Brain microvascular endothelial cell (primary cell): ENCODE measurements around the gene DGCR2.

Experiments used
- DNase-seq: peaks from one replicate; pipeline ENCODE4 v3.0.0-alpha.2; 2020
- H3K27ac ChIP-seq: fragments of 250-450 bp; sonication (Bioruptor Pico); 2 replicates; pipeline ENCODE4 v1.5.1; 2020; ENCODE audit warnings: mild to moderate bottlenecking, moderate library complexity
- H3K27me3 ChIP-seq: fragments of 250-450 bp; sonication (Bioruptor Pico); replicated peaks from 2 replicates; pipeline ENCODE4 v1.5.1; 2020; ENCODE audit warnings: mild to moderate bottlenecking
- H3K36me3 ChIP-seq: fragments of 250-450 bp; sonication (Bioruptor Pico); replicated peaks from 2 replicates; pipeline ENCODE4 v1.5.1; 2020; ENCODE audit warnings: mild to moderate bottlenecking
- H3K4me3 ChIP-seq: 2 replicates; pipeline ENCODE4 v1.5.1; 2011; ENCODE audit warnings: low read depth, mild to moderate bottlenecking, control low read depth, low read length, moderate library complexity
- in situ Hi-C: cut with HindIII; loops from 2 replicates; pipeline ENCODE4 v1.10.0; 2017; ENCODE audit warnings: low sequenced_read_pairs, low pct_ligation_motif_present
- TF ChIP-seq, protein P1 (sequence below): IDR thresholded peaks from 2 replicates; pipeline ENCODE4 v1.5.1; 2011; ENCODE audit warnings: low read depth, mild to moderate bottlenecking, moderate library complexity, low read length, control low read depth, inconsistent platforms; ENCODE audit errors: missing control alignments

The DGCR2 gene, protein sequence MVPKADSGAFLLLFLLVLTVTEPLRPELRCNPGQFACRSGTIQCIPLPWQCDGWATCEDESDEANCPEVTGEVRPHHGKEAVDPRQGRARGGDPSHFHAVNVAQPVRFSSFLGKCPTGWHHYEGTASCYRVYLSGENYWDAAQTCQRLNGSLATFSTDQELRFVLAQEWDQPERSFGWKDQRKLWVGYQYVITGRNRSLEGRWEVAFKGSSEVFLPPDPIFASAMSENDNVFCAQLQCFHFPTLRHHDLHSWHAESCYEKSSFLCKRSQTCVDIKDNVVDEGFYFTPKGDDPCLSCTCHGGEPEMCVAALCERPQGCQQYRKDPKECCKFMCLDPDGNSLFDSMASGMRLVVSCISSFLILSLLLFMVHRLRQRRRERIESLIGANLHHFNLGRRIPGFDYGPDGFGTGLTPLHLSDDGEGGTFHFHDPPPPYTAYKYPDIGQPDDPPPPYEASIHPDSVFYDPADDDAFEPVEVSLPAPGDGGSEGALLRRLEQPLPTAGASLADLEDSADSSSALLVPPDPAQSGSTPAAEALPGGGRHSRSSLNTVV

DNA sequence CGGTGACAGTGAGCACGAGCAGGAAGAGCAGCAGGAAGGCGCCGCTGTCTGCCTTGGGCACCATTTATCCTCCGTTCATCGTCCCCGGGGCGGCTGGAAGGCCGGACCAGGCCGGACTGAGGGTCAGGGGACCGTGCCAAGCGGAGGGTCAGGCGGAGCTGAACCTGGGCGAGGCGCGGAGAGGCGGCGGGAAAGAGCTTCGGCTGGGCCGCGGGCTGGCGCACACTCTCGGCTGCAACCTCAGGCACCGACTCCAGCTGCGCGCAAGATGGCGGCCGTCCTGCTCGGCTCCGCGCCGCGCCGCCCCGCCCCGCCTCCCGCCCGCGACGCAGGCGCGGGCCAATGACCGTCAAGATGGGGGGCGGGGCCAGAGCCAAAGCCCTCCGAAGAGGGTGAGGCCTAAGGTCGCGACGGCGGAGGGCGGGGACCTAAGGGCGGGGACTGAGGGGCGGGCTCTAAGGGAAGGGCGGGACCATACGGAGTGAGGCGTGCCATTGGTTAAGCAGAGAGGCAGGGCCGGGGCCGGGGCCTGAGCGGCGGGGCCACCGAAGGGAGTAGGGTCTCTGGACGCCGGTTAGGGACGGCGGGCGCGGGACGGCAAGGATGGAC lies at the start of gene DGCR2:
DGCR2 (minus strand) TSS at position 270 of the 609 bp plus-strand sequence; CDS start at position 64, 206 bp downstream.
- TF ChIP-seq, protein P1, sequence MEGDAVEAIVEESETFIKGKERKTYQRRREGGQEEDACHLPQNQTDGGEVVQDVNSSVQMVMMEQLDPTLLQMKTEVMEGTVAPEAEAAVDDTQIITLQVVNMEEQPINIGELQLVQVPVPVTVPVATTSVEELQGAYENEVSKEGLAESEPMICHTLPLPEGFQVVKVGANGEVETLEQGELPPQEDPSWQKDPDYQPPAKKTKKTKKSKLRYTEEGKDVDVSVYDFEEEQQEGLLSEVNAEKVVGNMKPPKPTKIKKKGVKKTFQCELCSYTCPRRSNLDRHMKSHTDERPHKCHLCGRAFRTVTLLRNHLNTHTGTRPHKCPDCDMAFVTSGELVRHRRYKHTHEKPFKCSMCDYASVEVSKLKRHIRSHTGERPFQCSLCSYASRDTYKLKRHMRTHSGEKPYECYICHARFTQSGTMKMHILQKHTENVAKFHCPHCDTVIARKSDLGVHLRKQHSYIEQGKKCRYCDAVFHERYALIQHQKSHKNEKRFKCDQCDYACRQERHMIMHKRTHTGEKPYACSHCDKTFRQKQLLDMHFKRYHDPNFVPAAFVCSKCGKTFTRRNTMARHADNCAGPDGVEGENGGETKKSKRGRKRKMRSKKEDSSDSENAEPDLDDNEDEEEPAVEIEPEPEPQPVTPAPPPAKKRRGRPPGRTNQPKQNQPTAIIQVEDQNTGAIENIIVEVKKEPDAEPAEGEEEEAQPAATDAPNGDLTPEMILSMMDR: no peak
- H3K27ac ChIP-seq: peak within 1 kb of the TSS; percentile 56
- peaks cover 2% of the 10 kb centered on the region for H3K36me3 ChIP-seq
- H3K4me3 ChIP-seq: peak within 1 kb of the TSS; percentile 83
- in situ Hi-C loops: no loop called here
- H3K27me3 ChIP-seq: no peaks in the 10 kb centered on the region
- DNase-seq: peak; percentile 90

DNA sequence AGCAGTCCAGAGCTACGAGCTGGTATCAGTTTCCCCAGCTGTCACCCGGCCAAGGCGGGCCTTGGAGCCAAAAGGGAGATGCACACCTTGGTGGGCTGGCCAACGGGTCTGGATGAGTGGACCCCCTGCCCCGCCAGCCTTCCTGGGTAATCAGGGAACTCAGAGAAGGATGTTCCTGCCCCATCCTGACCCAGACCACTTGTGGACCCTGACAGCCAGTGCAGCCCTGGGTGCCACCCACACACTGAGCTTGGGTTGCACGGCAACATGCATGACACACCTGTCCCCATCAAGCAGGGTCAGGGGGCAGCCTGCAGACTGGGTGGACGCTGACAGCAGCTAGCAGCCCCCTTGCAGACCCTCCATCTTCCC lies 47.7 kb upstream of the DGCR2 start:
- H3K27ac ChIP-seq: no peak overlapping the region
- in situ Hi-C loops: no loop called here
- no peak for DNase-seq
- TF ChIP-seq, protein P1: no peak
- H3K4me3 ChIP-seq: peak overlapping the region; percentile 42
- H3K36me3 ChIP-seq: no peaks in the 10 kb centered on the region
- peaks cover 32% of the 10 kb centered on the region for H3K27me3 ChIP-seq

DNA sequence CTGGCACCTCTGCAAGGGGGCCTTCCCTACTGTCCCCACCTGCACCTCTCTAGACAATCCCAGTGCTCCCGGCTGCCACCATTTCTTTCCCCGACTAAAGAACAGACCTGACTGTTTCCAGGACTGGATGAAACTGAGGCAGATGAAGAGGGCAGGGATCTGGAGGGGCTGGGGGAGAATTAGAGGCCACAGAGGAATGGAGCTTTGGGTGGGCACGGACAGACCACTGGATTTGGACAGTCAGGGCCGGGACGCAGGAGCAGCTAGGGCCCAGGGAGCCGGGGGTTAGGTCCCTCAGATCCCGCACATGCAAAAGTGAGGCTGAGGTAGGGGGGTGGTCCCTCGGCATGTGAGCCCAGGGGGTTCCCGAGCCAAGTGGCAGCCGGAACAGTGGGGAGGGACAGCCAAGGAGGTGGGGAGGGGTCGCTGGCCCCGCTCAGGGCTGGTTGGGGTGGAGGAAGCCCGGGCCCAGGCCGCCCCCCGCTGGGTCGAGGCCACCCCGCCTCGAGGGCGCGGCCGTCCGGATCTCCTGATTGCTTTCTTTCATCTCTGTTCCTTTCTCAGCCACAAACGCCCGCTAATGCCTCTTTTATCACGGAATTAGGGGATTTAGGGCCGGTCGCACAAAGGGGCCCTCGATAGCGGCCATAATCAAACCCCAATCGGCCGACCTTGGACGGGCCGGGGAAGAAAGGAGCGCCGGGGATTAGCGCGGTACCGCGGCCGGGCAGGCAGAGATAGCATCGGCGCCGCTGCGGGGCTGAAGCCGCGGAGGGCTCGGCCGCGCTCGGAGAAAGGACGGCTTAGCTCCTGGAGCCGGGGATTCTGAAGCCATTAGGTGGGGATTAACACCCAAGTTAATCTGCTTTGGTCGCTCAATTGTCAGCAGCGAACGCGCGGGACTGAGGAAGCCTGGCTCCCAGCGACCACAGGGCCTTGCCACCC lies 47.1 kb upstream of the DGCR2 start:
- Histone ChIP-seq H3K36me3 (no peaks in the 10 kb centered on the region), H3K4me3 (peak overlapping the region; percentile 42), H3K27me3 (peaks cover 32% of the 10 kb centered on the region), H3K27ac (no peak overlapping the region)
- DNase-seq: no peak
- in situ Hi-C loops: no loop called here
- TF ChIP-seq, protein P1: no peak

DNA sequence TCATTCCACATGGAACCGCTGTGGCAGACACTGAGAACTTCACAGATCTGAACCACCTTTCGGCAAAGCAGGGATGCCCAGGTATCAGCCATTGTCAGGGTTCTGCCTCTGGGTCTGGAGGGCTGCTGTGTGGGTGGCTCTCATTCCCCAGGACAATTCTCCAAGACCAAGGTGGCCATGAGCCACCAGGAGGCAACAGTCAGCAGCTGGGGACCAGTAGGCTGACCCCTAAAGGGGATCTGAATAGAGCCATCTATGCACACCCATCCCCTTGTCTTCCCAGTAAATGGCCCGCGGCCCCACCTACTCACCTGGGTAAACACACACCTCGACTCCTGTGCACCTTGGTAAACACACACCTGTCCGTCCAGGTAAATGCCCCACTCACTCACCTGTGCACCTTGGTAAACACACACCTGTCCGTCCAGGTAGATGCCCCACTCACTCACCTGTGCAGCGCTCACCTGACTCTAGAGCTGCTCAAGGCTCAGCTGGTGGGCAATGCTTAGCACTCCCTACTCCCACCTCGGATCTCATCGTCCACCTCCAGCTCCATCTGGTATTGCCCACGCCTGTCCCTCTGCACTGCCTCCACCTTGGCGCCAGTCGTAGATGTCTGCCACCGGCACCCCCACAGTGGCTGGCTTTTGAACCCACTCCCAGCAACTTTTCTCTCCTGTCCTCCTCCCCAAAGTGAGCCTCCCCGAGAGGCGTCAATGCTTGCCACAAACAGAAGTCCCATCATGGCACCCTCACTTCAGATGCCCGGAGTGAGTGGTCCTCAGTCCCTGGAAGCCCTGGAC lies 46.1 kb upstream of the DGCR2 start:
- Histone ChIP-seq H3K36me3 (no peaks in the 10 kb centered on the region), H3K27me3 (peaks cover 32% of the 10 kb centered on the region), H3K27ac (no peak overlapping the region), H3K4me3 (no peak overlapping the region)
- in situ Hi-C loops: no loop called here
- no peak for DNase-seq
- TF ChIP-seq, protein P1: peak; percentile 18
